HG02973 (cell line): ENCODE measurements around the gene PARD6B.

ENCODE experiments used
- ATAC-seq: cut with Tn5 transposase; IDR thresholded peaks from one replicate; pipeline ENCODE4 v1.9.1; 2021; ENCODE audit warnings: moderate library complexity; ENCODE audit not compliant: unreplicated experiment

Gene PARD6B

GRCh38 chr20:50723672-50724071 is 7.7 kb upstream of the PARD6B start:
- no peak for ATAC-seq

DNA sequence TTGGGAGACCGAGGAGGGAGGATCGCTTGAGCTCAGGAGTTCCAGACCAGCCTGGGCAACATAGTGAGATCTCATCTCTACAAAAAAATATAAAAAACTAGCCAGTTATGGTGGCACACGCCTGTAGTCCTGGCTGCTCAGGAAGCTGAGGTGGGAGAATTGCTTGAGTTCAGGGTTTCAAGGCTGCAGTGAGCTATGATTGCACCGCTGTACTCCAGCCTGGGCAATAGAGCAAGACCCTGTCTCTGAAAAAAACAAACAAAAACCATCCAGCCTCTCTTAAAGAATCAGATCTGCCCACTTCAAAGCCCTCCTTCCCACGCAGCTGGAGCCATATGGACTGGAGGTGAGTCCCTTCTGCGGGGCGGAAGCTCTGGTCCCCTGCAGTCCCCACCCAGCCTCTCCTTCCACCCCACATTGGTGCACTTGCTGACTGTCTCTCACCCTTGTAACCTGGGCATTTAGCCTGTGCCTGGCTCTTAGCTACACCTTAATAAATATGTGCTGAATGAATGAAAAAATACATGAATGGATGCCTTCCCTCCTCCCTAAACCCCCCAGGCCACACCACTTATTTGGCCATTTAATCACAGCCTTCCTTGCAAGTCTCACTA is 7.2 kb upstream of the PARD6B start:
- no peak for ATAC-seq

DNA sequence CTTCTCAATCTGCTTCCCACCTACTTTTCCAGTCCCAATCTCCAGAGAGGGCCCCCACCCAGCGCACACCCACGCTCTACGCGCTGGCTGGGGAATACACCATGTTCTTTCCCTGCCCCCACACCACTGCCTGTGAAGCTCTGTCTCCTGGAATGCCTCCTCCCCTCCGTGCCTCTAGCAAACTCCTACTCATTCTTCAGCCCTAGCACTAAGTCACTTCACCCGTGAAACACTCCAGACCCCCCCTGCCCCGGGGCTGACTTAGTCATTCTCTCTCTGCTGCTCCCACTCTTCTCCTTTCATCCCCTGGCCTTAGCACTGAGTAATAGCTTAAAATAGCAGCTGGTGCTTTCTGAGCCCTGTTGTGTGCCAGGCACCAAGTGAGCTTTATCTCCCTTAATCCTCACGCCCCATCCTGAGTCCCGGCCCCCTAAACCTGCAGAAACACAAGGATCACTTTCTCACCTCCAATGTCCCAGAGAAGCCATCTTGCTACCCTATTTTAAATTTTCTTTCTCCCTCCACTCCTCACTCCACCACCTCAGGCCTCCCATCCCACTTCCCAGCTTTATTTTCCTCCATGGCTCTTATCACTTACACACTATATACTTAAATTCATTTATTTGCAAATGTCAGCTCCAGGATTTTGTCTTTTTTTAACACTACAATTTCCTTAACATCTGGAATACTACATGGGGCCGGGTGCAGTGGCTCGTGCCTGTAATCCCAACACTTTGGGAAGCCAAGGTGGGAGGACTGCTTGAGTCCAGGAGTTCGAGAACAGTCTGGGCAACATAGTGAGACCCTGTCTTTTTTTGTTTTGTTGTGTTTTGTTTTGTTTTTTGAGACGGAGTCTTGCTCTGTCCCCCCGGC is 6.3 kb upstream of the PARD6B start:
- ATAC-seq, result no peak

DNA sequence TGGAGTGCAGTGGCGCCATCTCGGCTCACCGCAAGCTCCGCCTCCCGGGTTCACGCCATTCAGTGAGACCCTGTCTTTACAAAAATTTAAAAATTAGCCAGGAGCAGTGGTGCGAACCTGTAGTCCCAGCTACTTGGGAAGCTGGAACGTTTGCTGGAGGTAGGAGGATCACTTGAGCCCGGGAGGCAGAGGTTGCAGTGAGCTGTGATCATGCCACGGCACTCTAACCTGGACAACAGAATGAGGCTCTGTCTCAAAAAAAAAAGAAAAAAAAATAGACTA is 5.7 kb upstream of the PARD6B start:
- ATAC-seq, result no peak

- no peak for ATAC-seq
Measured at GRCh38 chr20:50726955-50727791, 4.2 kb upstream of the PARD6B start.

DNA sequence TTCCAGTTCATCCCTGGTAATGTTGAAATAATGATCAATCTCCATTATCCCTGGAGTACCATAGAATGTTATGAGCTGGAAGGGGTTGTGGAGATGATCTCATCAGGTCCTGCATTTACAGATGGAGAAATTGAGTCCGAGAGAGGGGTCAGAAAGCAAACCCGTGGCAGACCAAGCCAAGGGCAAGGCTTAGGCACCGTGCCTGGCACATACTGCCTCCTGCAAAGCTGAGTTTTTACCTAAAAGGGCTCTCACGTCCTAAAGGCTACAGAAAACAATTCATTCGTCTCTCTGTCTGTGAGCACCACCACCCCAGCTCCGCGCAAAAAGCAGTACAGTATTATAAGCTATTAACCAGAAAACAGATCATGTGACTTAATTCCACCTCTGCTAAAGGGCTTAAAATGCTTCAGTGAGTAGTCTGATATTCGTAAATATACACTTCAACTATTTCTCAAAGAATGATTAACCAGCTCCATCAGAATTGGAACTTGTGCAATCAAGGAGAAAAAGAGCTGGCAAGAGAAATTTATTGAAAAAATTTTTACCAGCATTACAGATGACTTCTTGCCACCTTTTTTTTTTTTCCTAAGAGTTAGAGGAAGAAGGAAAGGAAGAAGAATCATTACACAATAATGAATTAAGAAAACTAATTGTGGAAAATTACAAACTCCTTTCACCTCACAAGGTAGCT is 3.4 kb upstream of the PARD6B start:
- ATAC-seq, result no peak

DNA sequence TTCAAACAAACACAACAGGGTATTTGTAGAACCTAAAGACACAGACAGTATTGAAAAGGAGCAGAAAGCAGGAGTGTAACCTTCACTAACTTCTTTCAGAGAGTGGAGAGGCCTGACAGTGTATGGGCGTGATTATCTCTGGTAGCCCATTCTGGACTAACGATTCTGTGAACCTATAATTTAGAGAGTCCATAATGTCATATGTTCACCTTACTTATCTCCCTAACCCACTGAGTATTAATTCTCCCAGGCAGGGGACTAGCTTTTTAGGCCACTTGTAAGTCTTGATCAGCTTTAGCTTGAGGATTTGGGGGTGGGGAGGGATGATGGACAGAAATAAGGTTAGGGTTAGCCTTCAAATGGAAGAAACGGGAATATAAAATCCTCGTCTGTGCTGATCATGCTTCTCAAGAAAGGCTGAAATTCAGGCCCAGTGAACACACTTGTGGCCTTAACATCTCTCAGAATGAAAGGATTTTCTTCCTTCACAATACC is 2.8 kb upstream of the PARD6B start:
- no peak for ATAC-seq

- no peak for ATAC-seq
Measured at GRCh38 chr20:50728981-50729874, 2.2 kb upstream of the PARD6B start.

GRCh38 chr20:50729901-50730764 is 1.2 kb upstream of the PARD6B start:
- ATAC-seq, result no peak

GRCh38 chr20:50730765-50731054 is 670 bp upstream of the PARD6B start:
- ATAC-seq, result no peak

DNA sequence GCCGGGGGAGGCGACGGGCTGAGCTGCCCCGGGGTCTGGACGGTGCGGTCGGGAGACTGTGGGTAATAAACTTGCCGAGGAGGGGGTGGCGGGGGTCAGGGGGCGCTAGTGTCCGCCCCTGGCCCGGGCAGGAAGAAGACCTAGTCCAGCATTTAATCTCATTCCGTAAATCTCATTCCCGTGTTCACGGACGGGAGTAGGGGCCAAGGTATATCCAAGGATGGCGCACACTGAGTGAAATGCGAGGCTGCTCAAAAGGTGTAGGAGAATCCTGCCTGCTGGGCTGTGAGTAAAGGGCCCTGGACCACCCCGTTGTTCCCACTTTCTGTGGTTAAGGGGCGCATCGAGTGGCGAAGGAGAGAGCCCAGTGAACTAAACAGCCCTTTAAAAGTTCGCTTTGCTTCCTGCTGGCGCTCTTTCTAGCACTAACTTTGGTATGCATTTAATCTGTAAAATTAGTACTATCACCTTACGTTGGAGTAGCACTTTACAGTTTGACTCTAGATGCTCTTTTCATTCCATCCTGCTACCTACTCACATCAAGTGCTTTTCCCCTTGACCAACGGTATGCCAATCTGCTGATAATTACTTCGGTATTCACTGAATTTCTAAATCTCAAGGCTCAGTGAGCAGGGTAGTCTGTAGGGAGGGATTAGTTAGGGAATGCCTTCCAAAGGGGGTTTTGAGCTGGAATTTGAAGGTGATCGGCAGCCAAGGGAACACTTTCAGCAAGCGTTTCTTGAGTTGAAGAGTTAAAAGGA is 730 bp downstream of the PARD6B start:
- ATAC-seq, result no peak

- ATAC-seq, result no peak
Measured at GRCh38 chr20:50733644-50734349, 2.4 kb downstream of the PARD6B start.

DNA sequence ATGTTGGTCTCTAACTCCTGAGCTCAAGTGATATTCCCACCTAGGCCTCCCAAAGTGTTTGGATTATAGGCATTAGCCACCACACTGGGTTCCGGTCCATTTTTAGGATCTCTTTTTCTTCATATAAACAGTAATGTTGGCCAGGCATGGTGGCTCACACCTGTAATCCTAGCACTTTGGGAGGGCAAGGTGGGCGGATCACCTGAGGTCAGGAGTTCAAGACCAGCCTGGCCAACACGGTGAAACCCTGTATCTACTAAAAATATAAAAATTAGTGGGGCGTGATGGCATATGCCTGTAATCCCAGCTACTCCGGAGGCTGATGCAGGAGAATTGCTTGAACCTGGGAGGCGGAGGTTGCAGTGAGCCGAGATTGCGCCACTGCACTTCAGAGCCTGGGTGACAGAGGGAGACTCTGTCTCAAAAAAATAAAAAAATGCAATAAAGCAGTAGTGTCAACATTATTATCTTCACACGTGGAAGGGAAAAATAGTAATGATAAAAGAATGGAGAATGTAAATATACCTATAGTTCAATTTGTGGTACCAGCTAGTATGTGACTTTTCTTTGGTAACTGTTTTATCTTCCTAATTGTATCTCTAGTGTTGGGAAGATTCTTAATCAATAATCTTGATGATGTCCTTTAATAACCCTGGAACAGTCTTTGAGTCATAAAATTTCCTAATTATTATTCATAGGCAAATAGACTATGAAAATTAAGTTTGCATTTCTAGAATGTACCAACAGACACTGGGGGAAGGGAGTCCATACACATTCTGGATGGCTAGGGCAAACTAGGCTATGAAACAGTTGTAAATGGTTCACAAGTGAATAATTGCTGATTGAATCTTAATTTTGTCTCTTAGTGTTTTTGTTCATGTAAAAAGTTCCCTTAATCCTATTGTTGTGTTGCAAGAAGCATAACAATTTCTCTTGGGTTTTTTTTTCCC is 3.6 kb downstream of the PARD6B start:
- ATAC-seq, result no peak

- ATAC-seq, result no peak
Measured at GRCh38 chr20:50735813-50736212, 4.4 kb downstream of the PARD6B start.

DNA sequence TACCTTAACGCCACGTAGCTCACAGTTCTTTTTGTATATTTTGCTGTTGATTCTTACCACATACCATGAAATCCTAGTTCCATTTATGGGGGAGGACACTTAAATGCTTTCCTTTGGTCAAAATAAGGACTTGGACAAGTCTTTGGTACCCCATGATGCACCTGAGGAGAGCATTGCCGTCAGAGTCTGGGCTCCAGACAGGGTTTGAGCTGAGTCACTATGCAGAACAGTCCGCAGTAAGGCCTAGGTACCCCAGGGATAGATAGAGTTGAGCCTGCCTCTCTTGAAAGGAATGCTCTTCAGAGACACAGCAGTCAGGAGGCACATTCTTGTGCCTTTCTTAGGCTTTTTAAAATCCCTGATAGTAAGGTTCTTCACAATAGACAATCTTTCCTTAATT is 6.0 kb downstream of the PARD6B start:
- ATAC-seq, result no peak

DNA sequence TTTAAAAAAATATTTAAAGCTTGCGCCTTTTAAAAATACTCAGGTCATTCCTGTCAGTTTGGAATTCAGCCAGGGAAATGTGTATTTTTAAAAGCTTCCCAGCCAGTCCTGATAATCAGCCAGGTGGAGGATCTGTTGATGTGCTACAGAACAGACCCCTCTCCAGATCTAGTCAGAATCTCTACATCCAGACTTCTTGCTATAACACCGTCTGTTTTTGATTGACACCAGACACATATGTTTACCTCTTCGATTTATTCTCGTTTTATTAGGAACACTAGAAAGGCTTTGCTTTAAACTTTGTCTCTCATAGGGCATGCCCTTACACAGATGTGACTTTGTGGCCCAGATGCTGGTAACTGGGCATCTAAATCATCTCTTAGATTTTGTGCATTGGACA is 11.7 kb downstream of the PARD6B start:
- ATAC-seq, result no peak
